Tibial nerve (tissue), 4 donors: ENCODE data around the gene INTS12. TPM values are rescaled to one million over a fixed set of nuclear protein-coding genes. Genes with fewer than 3 reads are reported as not detected.
A peak's percentile ranks its signal among the peaks of the same experiment; 100 is the strongest.

Source experiments
- DNase-seq, 2 donors: peaks; one replicate each; pipeline ENCODE4 v3.0.0-alpha.2; 2019; ENCODE audit warnings: low spot score in 2 of 2
- H3K27ac ChIP-seq, 4 donors: fragments of 200-600 bp; sonication (generic) in 3 of 4; one replicate each; pipeline ENCODE4 v1.5.1; 2017 to 2019; ENCODE audit warnings: mild to moderate bottlenecking in 1 of 4
- H3K27me3 ChIP-seq, 2 donors: fragments of 200-600 bp; sonication (generic) in 1 of 2; one replicate each; pipeline versions ENCODE4 v1.5.1 to v1.6.0; 2017 to 2019
- H3K36me3 ChIP-seq, 3 donors: fragments of 200-600 bp; sonication (generic); one replicate each; pipeline ENCODE4 v1.5.1; 2018 to 2019
- H3K4me1 ChIP-seq, 4 donors: fragments of 200-600 bp; sonication (generic) in 3 of 4; one replicate each; pipeline ENCODE4 v1.5.1; 2017 to 2019
- H3K4me3 ChIP-seq, 4 donors: fragments of 200-600 bp; sonication (generic) in 3 of 4; one replicate each; pipeline ENCODE4 v1.5.1; 2017 to 2019; ENCODE audit warnings: mild to moderate bottlenecking in 1 of 4, moderate library complexity in 1 of 4
- H3K9me3 ChIP-seq, 4 donors: fragments of 200-600 bp; sonication (generic) in 3 of 4; one replicate each; pipeline ENCODE4 v1.5.1; 2017 to 2019
- CTCF ChIP-seq, 5 experiments: fragments of 200-600 bp in 3 of 5; fragments of 450-650 bp in 2 of 5; sonication (generic) in 3 of 5; IDR thresholded peaks; one replicate each; pipeline ENCODE4 v1.5.1; 2016 to 2019; ENCODE audit warnings: antibody characterized with exemption in 5 of 5, mild to moderate bottlenecking in 3 of 5, moderate library complexity in 2 of 5
- EP300 ChIP-seq, 2 donors: sonication (generic); formaldehyde crosslinking; IDR thresholded peaks; one replicate each; pipeline ENCODE4 v1.6.1; 2017; ENCODE audit warnings: antibody characterized with exemption in 2 of 2, mild to moderate bottlenecking in 1 of 2
- POLR2A ChIP-seq, 2 donors: fragments of 450-650 bp; IDR thresholded peaks; one replicate each; pipeline ENCODE4 v1.6.1; 2017; ENCODE audit warnings: antibody characterized with exemption in 2 of 2, mild to moderate bottlenecking in 2 of 2, moderate library complexity in 2 of 2
- WGBS, 2 donors: methylation state at CpG; one replicate each; pipeline ENCODE4 v1.1.5; 2018; 5-methylcytosine and 5-hydroxymethylcytosine counted together
- total RNA-seq, 4 donors: library from RNA; depleted of rRNA; stranded (reverse); fragments of >200 nt; gene quantifications; one replicate each; pipeline ENCODE4 v1.1.0, GENCODE V29; 2016

The INTS12 gene
- 10 to 100 TPM; 15.7 to 29.5 (median 24.9) TPM for total RNA-seq

- DNase-seq = peak; percentile 85 to 91
- Histone ChIP-seq H3K9me3 (no peaks in the 10 kb centered on the region), H3K36me3 (no peaks in the 10 kb centered on the region), H3K27me3 (no peaks in the 10 kb centered on the region), H3K4me1 (peaks cover 0 to 36% (median 12%) of the 10 kb centered on the region in 4 donors), H3K4me3 (peak within 1 kb of the TSS; percentile 81 to 88 (median 84)), H3K27ac (peak within 1 kb of the TSS; percentile 70 to 89 (median 84))
- WGBS, 2 donors = 0% methylated on average over 38 to 51 of the region's 63 CpGs
- peak; percentile 42 to 75 for TF ChIP-seq POLR2A (IDR thresholded peaks at IDR 0.05)
- peak in 2 of 5 experiments; percentile 27 to 30 for TF ChIP-seq CTCF (IDR thresholded peaks at IDR 0.05)
- TF ChIP-seq EP300 (IDR thresholded peaks at IDR 0.05) = peak; percentile 86 to 92
Measured at GRCh38 chr4:105708181-105709080, at the start of gene INTS12, which contains the start of gene GSTCD. TSS of gene INTS12 (minus strand) at chr4:105708689. CDS start at chr4:105700005, 8,684 bp downstream. TSS of gene GSTCD (plus strand) at chr4:105708784. CDS start at chr4:105717614, 8,830 bp downstream.

- H3K9me3 ChIP-seq = no peaks in the 10 kb centered on the region
Measured at GRCh38 chr4:105755375-105755774, 46.9 kb upstream of the INTS12 start.

GRCh38 chr4:105753361-105753760 is 44.9 kb upstream of the INTS12 start:
- no peak overlapping the region for H3K27ac ChIP-seq
- TF ChIP-seq CTCF (IDR thresholded peaks at IDR 0.05) (no peak), POLR2A (IDR thresholded peaks at IDR 0.05) (no peak), EP300 (IDR thresholded peaks at IDR 0.05) (no peak)
- H3K9me3 ChIP-seq = peaks cover 0 to 3% (median 0%) of the 10 kb centered on the region in 4 donors
- no peak overlapping the region for H3K4me3 ChIP-seq
- H3K27me3 ChIP-seq = no peaks in the 10 kb centered on the region
- peaks cover 0 to 3% (median 0%) of the 10 kb centered on the region in 4 donors for H3K4me1 ChIP-seq
- no peak for DNase-seq
- no peaks in the 10 kb centered on the region for H3K36me3 ChIP-seq
- 84 to 95% methylated on average over 1 of the region's 1 CpG for WGBS, 2 donors

More at GRCh38 chr4:105755375-105755774, 46.9 kb upstream of the INTS12 start:
- Histone ChIP-seq H3K4me1 (peaks cover 0 to 3% (median 0%) of the 10 kb centered on the region in 4 donors), H3K27ac (no peak overlapping the region), H3K4me3 (no peak overlapping the region), H3K36me3 (no peaks in the 10 kb centered on the region), H3K27me3 (no peaks in the 10 kb centered on the region)
- DNase-seq = no peak
- no peak for TF ChIP-seq EP300 (IDR thresholded peaks at IDR 0.05)
- TF ChIP-seq CTCF (IDR thresholded peaks at IDR 0.05) = no peak
- TF ChIP-seq POLR2A (IDR thresholded peaks at IDR 0.05) = no peak

DNA sequence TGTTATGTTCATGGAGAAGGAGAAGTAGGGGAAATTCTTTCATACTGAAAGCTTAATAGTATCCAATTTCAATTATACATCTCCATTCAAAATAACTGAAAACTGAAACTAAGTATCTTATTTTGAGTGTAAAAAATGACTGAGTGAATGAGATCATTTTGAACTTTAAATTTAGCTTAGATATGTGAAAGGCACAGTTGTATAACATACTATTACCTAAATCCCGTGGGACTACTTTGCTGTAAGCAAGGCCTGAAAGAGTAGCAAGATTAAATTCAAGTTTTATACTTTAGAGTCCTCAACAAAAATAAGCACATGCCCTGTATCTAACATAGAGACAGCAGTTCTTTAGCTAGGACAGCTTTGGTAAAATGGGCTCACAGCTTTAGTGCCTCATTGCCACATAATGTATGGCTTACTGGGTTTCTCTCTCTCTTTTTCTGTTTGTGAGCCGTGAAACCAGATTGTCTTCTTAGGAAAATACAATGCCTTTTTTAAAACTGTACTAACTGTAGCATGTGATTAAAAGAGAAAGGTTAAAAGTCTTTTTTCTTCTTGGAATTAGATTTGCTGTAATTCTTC is 43.3 kb upstream of the INTS12 start:
- Histone ChIP-seq H3K4me1 (peaks cover 0 to 3% (median 0%) of the 10 kb centered on the region in 4 donors), H3K27ac (no peak overlapping the region), H3K36me3 (peaks cover 0 to 5% (median 0%) of the 10 kb centered on the region in 3 donors), H3K4me3 (no peak overlapping the region), H3K9me3 (peaks cover 0 to 3% (median 0%) of the 10 kb centered on the region in 4 donors), H3K27me3 (no peaks in the 10 kb centered on the region)
- 39 to 42% methylated on average over 2 of the region's 2 CpGs for WGBS, 2 donors
- DNase-seq = no peak
- no peak for TF ChIP-seq CTCF (IDR thresholded peaks at IDR 0.05)
- TF ChIP-seq EP300 (IDR thresholded peaks at IDR 0.05) = no peak
